A549 (cell line): Measurements from ENCODE around the gene PTPRN2. TPM values are rescaled to one million over a fixed set of nuclear protein-coding genes. Genes with fewer than 3 reads are reported as not detected.

Experiments used
- ATAC-seq, 2 experiments: fragments of 200-7000 bp in 1 of 2; fragments of >200 bp in 1 of 2; cut with Nextera tagmentation in 1 of 2; cut with Tn5 transposase in 1 of 2; 3 replicates each; pipeline versions ENCODE4 v1.8.0 to v1.9.1; 2018 to 2020; ENCODE audit warnings: mild to moderate bottlenecking in 1 of 2, moderate library complexity in 1 of 2
- CTCF ChIA-PET: fragments of 300-600 bp; sonication (Branson Sonifier 250); formaldehyde crosslinking; extraction: SDS; loops from one replicate; lab custom pipeline; 2021; ENCODE audit warnings: antibody characterized with exemption, inconsistent platforms; lab: Yijun Ruan, JAX
- POLR2A ChIA-PET: fragments of 350-600 bp; formaldehyde crosslinking; extraction: SDS; loops from one replicate; lab custom pipeline; 2021; ENCODE audit warnings: antibody characterized with exemption, inconsistent platforms; lab: Yijun Ruan, JAX
- DNase-seq, 2 experiments: peaks; one replicate each; pipeline versions ENCODE4 v3.0.0 to v3.0.0-alpha.2; 2011 to 2016; ENCODE audit warnings: low read depth in 1 of 2, low spot score in 1 of 2
- FAIRE-seq: peaks from 2 replicates; lab custom pipeline; 2011; peaks lifted over from hg19 to GRCh38; lab: Jason Lieb, UNC
- H3K27ac ChIP-seq, 2 experiments: fragments of >200 bp; sonication (Bioruptor Twin); formaldehyde crosslinking; 3 replicates each; pipeline ENCODE4 v1.5.1; 2016 to 2017
- H3K4me1 ChIP-seq: fragments of >200 bp; sonication (Bioruptor Twin); formaldehyde crosslinking; 3 replicates; pipeline ENCODE4 v1.6.1; 2016
- H3K4me2 ChIP-seq: fragments of >200 bp; sonication (Bioruptor Twin); formaldehyde crosslinking; 3 replicates; pipeline ENCODE4 v1.6.1; 2016
- H3K4me3 ChIP-seq: fragments of >200 bp; sonication (Bioruptor Twin); formaldehyde crosslinking; 3 replicates; pipeline ENCODE4 v1.5.1; 2016
- H3K9me3 ChIP-seq: fragments of >200 bp; sonication (Bioruptor Twin); formaldehyde crosslinking; 3 replicates; pipeline ENCODE4 v1.6.1; 2016
- CBX8 ChIP-seq: fragments of 200-600 bp; sonication (generic); IDR thresholded peaks from 2 replicates; pipeline ENCODE4 v1.6.1; 2016
- CHD2 ChIP-seq: fragments of 150-350 bp; IDR thresholded peaks from 2 replicates; pipeline ENCODE4 v1.6.1; 2014; ENCODE audit warnings: low read length; ENCODE audit not compliant: partially characterized antibody
- FOSB ChIP-seq: fragments of 250-450 bp; sonication (Bioruptor Pico); IDR thresholded peaks from 2 replicates; pipeline ENCODE4 v1.5.0; 2020; ENCODE audit warnings: mild to moderate bottlenecking, moderate library complexity
- FOSL2 ChIP-seq, 2 experiments: fragments of 450-650 bp in 1 of 2; fragments of >200 bp in 1 of 2; sonication (Bioruptor Twin) in 1 of 2; formaldehyde crosslinking; IDR thresholded peaks; 2 replicates each; pipeline versions ENCODE4 v1.5.0 to v1.6.1; 2016 to 2020; ENCODE audit warnings: mild to moderate bottlenecking in 1 of 2, moderate library complexity in 1 of 2
- FOXS1 ChIP-seq: fragments of 250-450 bp; sonication (Bioruptor Pico); IDR thresholded peaks from 2 replicates; pipeline ENCODE4 v1.5.0; 2020; ENCODE audit warnings: mild to moderate bottlenecking, moderate library complexity
- HOXB5 ChIP-seq: fragments of 250-450 bp; sonication (Bioruptor Pico); IDR thresholded peaks from 2 replicates; pipeline ENCODE4 v1.5.0; 2020; ENCODE audit warnings: mild to moderate bottlenecking, moderate library complexity
- JUNB ChIP-seq: fragments of >200 bp; sonication (Bioruptor Twin); formaldehyde crosslinking; IDR thresholded peaks from 2 replicates; pipeline ENCODE4 v1.6.1; 2016
- KDM5A ChIP-seq: fragments of 200-600 bp; sonication (generic); IDR thresholded peaks from 2 replicates; pipeline ENCODE4 v1.6.1; 2016; ENCODE audit warnings: antibody characterized with exemption, mild to moderate bottlenecking
- MAZ ChIP-seq: fragments of 150-350 bp; IDR thresholded peaks from 2 replicates; pipeline ENCODE4 v1.6.1; 2014; ENCODE audit warnings: antibody characterized with exemption, low read depth, low read length, borderline replicate concordance
- NR3C1 ChIP-seq: fragments of >200 bp; sonication (Bioruptor Twin); formaldehyde crosslinking; IDR thresholded peaks from 3 replicates; pipeline ENCODE4 v1.6.1; 2017
- RAD21 ChIP-seq, 2 experiments: fragments of >200 bp in 1 of 2; sonication (Bioruptor Twin) in 1 of 2; formaldehyde crosslinking in 1 of 2; IDR thresholded peaks in 1 of 2; conservative IDR thresholded peaks in 1 of 2; 2 replicates in 1 of 2; 3 replicates in 1 of 2; pipeline ENCODE4 v1.6.1; 2012 to 2018; ENCODE audit warnings: inconsistent platforms in 1 of 2
- RNF2 ChIP-seq: fragments of 200-600 bp; sonication (generic); IDR thresholded peaks from 2 replicates; pipeline ENCODE4 v1.6.1; 2016; ENCODE audit warnings: low read depth, mild to moderate bottlenecking, antibody characterized with exemption, moderate library complexity, borderline replicate concordance
- TP53 ChIP-seq: fragments of 250-450 bp; sonication (Bioruptor Pico); IDR thresholded peaks from 2 replicates; pipeline ENCODE4 v1.5.0; 2021; ENCODE audit warnings: mild to moderate bottlenecking, moderate library complexity
- ZNF302 ChIP-seq: fragments of 250-450 bp; sonication (Bioruptor Pico); IDR thresholded peaks from 2 replicates; pipeline ENCODE4 v1.9.0; 2021; ENCODE audit warnings: inconsistent platforms, mild to moderate bottlenecking, moderate library complexity
- ZSCAN20 ChIP-seq: fragments of 250-450 bp; sonication (Bioruptor Pico); IDR thresholded peaks from 2 replicates; pipeline ENCODE4 v1.8.0; 2022; ENCODE audit warnings: mild to moderate bottlenecking, moderate library complexity
- WGBS: methylation state at CpG from one replicate; pipeline ENCODE4 v1.1.6; 2017; ENCODE audit errors: missing lambda C conversion rate; 5-methylcytosine and 5-hydroxymethylcytosine counted together
- polyA plus RNA-seq, 4 experiments: library from polyadenylated mRNA; depleted of rRNA in 3 of 4; stranded (reverse); fragments of >200 nt; fragmentation: RNase III in 1 of 4; extraction: RNeasy Plus Mini Kit Qiagen cat#74134 plus additional on column Dnase treatment in 1 of 4; gene quantifications; 2 replicates in 3 of 4; 3 replicates in 1 of 4; pipeline ENCODE4 v1.2.3, GENCODE V29; 2011 to 2017
- TF ChIP-seq, protein P1 (sequence below): fragments of 250-450 bp; sonication (Bioruptor Pico); IDR thresholded peaks from 2 replicates; pipeline ENCODE4 v1.5.0; 2020; ENCODE audit warnings: low read depth, mild to moderate bottlenecking, moderate library complexity

PTPRN2 gene
- polyA plus RNA-seq, 2 of the 4 experiments (the other 2 are of a cell fraction) = 0.41 to 1.2 TPM

DNA sequence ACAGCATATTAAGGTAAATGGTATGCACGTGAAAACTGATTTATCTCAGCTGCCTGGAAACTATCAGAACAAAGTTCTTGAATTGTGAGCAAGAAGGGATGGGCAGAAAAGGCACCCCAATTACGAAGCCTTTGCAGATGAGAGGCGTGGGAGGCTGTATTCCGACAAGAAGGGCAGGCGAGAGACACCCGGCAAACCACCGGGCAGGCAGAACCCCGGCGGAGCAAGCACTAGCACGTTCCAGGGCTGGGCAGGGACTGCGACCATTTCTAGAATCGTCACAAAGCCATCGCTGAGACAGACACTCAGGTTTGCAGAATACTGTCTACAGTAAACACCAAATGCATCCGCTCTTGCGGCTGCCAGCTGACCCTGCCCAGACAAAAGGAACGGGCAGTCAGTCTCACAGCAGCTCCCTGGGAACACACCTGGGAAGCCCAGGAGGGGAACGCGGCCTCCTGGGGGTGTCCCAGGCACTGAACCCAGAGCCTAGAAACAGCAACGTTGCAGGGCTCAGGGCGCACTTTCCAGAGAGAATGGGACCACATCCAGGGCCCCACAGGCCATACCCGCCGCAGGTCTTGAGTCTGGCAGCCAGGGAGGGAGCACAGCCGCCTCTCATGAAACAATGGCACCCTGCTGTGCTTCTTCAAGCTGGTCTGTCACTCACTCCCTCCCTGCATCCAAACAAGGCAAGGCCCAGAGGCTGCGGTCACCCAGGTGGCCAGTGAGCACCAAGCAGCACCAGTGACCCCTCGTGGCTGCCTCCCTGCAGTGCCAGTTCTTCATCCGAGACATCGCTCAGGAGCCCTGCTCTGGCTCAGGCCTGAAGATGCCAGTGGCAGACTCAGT is 261.9 kb downstream of the PTPRN2 start:
- FAIRE-seq (no peak), DNase-seq (no peak), ATAC-seq (peak in 1 of 2 experiments; percentile 58; a peak in 2 of 6 replicates)
- ChIA-PET POLR2A (no interaction called here), CTCF (no interaction called here)
- Histone ChIP-seq H3K4me1 (no peaks in the 10 kb centered on the region), H3K4me2 (no peak overlapping the region), H3K27ac (no peak overlapping the region), H3K4me3 (no peak overlapping the region), H3K9me3 (peaks cover 8% of the 10 kb centered on the region; the same call in 1 of the 3 replicates)
- 62% methylated on average over 26 of the region's 27 CpGs for WGBS
- TF ChIP-seq FOSB (CRISPR knock-in tag) (no peak), RAD21 (conservative IDR thresholded peaks at IDR 0.05 in 1 of 2, IDR thresholded peaks at IDR 0.05 in 1 of 2) (peak in 1 of 2 experiments; percentile 14; a peak in 1 of 5 replicates)

DNA sequence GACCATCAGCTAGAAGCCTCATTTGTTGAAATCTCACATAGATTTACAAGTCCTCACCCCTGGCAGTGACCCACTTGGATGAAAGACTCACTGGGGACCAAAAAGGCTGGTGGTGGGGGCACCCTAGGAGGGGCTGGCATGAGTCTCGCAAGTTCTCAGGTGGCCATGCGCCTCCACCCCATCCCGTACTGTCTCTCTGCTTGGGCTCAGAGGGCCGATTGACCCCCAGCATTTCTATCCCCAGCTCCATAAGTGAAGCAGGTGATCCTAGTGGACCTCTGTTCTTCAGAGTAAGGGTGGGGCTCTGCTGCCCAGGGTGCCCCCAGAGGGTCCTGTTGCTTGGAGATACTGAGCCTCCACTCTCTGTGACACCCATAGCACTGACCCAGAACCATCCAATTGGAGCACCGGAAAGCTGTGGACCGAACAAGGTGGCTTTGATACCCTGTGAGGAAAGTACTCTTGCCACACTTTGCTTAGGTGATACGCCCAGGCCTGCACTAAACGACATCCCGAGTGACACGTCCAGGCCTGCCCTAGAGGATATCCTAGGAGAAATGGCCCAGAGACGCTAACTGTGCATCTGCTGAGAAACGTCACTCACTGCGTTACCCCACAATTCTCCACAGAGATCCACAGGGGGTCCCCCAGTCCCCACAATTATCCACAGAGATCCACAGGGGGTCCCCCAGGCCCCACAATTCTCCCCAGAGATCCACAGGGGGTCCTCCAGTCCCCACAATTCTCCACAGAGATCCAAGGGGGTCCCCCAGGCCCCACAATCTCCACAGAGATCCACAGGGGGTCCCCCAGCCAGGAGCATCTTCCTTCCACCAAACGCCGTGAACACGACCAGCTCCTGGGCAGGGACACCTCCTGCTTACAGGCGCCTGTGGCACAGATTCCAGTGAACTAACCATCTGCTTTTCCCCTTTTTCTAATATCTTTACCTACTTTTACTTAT is 262.9 kb downstream of the PTPRN2 start:
- POLR2A ChIA-PET = no interaction called here
- no peak overlapping the region for H3K27ac ChIP-seq
- CTCF ChIA-PET = interaction anchor here (0.7 kb wide), 1 partner anchor 52 kb away, joined by 3 read pairs; no protein-coding TSS in a partner anchor
- 71% methylated on average over 9 of the region's 17 CpGs for WGBS
- FAIRE-seq (no peak), DNase-seq (no peak), ATAC-seq (no peak)
- no peak overlapping the region for H3K4me2 ChIP-seq
- H3K9me3 ChIP-seq = peaks cover 8% of the 10 kb centered on the region; the same call in 1 of the 3 replicates
- H3K4me1 ChIP-seq = no peaks in the 10 kb centered on the region
- H3K4me3 ChIP-seq = no peak overlapping the region
- TF ChIP-seq ZNF302 (CRISPR knock-in tag) = no peak
- no peak for TF ChIP-seq FOSL2 (IDR thresholded peaks at IDR 0.05)
- no peak for TF ChIP-seq FOSL2 (CRISPR knock-in tag; IDR thresholded peaks at IDR 0.05)
- TF ChIP-seq MAZ = no peak
- no peak for TF ChIP-seq NR3C1
- TF ChIP-seq RNF2 = no peak
- TF ChIP-seq CBX8 = no peak
- TF ChIP-seq TP53 (CRISPR knock-in tag) = no peak
- no peak for TF ChIP-seq HOXB5
- no peak for TF ChIP-seq FOXS1 (CRISPR knock-in tag)
- TF ChIP-seq RAD21 (conservative IDR thresholded peaks at IDR 0.05 in 1 of 2, IDR thresholded peaks at IDR 0.05 in 1 of 2) = no peak
- no peak for TF ChIP-seq CHD2
- no peak for TF ChIP-seq JUNB
- TF ChIP-seq, all 56 proteins: peak for 0

DNA sequence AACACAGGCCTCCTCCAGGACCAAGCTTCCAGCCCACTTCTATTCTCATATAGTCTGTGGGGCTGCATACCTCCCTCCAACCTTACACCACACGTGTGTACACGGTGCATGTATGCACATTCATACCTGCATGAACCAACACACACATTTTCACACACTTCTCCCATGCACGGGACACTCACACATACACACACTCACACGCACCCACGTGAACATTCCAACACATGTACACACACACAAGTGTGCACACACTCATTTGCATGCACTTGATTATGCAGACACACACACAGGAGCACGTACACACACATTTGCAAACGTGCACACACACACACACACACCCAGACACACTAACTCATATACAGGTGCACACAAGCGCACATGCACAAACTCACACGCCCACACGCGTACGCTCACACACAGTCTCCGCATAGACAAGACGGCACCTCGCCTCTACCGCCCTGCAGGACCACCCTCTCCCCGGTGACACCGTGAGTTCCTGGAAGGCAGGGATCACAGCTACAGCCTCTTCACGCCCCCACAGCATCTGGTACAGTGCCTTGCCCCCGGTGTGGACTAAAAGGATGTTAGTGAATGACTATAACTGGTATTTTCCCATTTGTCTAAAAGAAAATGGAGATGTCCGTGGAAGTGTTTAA is 263.8 kb downstream of the PTPRN2 start:
- Histone ChIP-seq H3K4me2 (no peak overlapping the region), H3K4me3 (no peak overlapping the region), H3K4me1 (no peaks in the 10 kb centered on the region), H3K27ac (no peak overlapping the region), H3K9me3 (peaks cover 8% of the 10 kb centered on the region; the same call in 1 of the 3 replicates)
- WGBS = 41% methylated on average over 20 of the region's 21 CpGs
- ChIA-PET CTCF (no interaction called here), POLR2A (no interaction called here)
- no peak for ATAC-seq
- TF ChIP-seq ZNF302 (CRISPR knock-in tag) (no peak), KDM5A (no peak), ZSCAN20 (CRISPR knock-in tag) (no peak), NR3C1 (no peak)
- TF ChIP-seq, protein P1, sequence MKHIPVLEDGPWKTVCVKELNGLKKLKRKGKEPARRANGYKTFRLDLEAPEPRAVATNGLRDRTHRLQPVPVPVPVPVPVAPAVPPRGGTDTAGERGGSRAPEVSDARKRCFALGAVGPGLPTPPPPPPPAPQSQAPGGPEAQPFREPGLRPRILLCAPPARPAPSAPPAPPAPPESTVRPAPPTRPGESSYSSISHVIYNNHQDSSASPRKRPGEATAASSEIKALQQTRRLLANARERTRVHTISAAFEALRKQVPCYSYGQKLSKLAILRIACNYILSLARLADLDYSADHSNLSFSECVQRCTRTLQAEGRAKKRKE = no peak
- DNase-seq = no peak
- no peak for FAIRE-seq
